ENCODE measurements around the gene PDGFA.

The PDGFA gene

DNA sequence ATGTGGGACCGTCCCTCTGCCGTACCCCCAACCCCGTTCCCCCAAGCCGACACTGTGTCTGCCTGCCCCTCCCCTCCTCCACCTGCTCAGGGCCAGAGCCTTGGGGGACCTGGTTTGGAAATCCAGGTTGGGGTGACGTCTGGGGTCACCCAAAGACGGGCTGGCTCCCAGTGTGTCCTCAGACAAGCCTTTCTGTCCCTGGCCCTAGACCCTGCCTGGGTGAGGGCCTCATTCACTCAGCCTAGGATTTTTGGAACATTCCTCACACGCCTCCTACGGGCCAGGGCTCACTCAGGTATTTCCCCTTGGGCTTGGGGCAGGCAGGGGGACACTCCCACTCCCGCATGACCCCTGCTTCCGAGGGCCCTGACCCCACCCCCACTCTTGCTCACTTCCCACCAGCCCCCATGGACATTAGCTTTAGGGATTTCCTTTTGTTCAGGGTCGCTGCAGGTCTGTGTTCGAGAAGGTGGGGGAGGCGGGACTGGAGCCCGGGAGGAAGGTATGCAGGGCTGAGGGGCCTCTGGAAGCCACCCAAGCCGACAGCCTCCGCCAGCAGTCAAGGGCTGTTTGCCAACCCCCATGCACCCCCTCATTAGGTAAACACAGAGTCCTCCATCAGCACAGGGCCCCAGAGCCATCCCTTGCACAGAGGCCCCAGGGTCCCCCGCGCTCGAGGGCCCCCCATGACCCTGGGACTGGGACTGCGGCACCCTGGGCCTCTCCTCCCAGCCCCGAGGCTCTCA lies 35.1 kb downstream of the PDGFA start:
- DNase-seq: no peak

GRCh38 chr7:483656-484355 lies 35.8 kb downstream of the PDGFA start:
- no peak for DNase-seq

DNA sequence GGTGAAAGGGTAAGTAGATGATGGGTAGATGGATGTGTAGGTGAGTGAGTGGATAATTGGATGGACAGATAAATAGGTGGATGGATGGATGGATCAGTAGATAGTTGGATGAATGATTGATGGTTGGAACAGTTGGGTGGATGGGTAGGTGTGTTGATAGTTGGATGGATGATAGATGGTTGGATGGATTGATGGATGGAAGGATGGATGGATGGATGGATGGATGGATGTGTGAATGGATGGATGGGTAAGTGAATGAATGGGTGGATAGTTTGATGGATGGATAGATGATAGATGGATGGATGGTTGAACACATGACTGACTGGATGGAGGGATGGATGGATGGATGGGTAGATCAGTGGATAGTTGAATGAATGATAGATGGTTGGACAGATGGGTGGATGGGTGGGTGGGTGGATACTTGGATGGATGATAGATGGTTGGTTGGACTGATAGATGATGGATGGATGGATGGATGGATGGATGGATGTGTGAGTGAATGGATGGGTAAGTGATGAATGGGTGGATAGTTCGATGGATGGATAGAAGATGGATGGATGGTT lies 37.0 kb downstream of the PDGFA start:
- no peak for DNase-seq

DNA sequence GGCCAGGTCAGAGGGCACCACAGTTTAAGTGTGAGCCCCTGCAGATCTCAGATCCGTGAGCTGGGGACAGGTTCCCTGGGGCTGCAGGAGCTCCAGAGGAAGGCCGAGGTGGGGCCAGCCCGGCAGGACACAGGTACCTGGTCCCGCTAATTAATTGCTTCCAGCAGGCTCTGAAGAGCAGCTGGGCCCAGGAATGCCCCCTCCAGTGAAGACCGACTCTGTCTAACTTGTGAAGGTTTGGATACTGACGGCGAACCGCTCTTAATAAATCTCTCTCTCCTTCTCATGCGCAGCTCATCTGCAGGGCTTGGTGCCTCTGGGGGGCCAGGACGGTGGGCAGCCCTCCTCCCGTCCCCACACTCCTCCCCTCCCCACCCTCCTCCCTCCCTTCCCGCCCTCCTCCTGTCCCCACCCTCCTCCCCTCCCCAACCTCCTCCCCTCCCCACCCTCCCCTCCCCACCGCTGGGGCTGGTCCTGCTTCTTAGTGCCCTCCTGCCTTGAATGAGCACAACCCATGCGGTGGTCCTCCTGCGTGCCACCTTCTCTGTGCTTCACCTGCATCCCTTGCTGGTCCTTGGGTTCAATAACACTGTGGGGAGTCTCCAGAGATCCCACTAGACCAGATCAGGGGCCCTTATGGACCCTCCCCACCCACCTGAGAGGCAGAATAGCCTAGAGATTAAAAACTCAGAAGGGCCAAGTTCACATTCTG lies 38.3 kb downstream of the PDGFA start:
- DNase-seq: no peak

DNA sequence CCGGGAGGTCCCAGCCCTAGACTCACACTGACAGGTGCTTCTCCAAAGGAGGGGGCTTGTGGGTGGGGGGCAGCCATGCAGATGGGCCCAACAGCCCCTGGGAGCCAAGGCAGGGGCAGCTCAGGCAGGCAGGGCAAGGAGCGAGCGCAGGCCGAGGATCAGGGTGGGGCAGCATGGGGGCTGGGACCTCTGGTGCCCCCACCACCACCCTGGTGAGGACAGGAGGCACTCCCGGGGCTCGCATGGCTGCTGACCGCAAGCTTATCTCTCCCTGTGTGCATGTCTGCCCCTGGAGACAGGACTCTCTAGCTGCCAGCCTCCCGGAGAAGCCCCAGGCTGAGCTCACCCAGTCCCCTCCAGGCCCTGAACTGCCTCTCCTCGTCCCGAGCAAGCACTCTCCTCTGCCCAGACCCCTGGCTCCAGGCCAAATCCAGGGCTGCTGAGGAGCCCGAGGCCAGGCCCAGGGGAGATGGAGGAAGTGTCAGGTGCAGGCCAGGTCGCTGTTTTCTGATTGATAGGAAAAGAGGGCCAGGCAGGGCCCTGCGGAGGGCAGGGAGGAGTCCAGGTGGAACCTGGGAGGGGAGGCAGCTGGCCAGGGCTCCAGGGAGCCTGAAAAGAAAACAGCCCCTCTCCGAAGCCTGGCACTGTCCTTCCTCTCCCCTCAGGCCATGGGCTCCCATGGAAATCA lies 39.0 kb downstream of the PDGFA start:
- DNase-seq: no peak

DNA sequence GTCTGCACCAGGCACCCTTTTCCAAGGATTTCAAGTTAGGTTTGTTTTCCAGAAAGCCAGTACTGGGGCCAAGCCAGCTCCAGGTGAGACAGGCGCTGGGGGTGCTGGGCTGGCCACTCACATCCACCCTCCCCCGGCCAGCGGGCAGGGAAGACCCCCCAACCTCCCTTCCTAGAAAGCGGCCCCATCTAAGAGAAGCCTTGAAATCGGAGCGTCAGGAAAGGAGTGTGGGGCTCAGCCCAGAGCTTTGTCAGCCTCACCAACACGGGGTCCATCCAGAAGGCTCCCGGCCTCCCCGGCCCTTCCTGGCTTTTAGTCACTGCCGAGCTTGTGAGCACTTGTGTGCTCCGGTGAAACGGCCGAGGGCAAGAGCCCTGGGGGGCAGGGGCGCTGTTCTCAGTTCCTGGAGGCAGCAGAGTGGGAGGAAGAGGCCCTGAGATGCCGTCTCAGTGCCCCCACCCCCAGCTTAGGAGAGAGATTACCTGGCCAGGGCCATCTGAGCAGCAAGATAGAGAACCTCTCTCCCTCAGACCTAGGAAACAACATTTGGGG lies 39.6 kb downstream of the PDGFA start:
- DNase-seq: no peak

- DNase-seq: no peak
Measured at GRCh38 chr7:479115-479947, 40.3 kb downstream of the PDGFA start.

GRCh38 chr7:477626-478220 lies 41.9 kb downstream of the PDGFA start:
- DNase-seq: no peak

GRCh38 chr7:476736-477360 lies 42.8 kb downstream of the PDGFA start:
- DNase-seq: no peak

- DNase-seq: no peak
Measured at GRCh38 chr7:475951-476441, 43.6 kb downstream of the PDGFA start.

DNA sequence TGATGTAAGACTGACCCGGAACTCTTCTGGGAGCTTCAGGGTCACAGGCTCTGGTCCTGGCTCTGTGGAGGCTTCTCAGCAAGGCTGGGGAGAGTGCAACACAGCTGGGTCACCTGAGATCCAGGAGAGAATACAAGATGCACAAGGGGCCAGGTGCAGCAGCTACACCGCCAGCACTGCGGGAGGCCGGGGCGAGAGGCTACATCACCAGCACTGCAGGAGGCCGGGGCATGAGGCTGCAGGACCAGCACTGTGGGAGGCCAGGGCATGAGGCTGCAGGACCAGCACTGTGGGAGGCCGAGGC lies 44.3 kb downstream of the PDGFA start:
- no peak for DNase-seq

GRCh38 chr7:474605-475424 lies 44.8 kb downstream of the PDGFA start:
- no peak for DNase-seq

GRCh38 chr7:473870-474604 lies 45.6 kb downstream of the PDGFA start:
- DNase-seq: no peak

DNA sequence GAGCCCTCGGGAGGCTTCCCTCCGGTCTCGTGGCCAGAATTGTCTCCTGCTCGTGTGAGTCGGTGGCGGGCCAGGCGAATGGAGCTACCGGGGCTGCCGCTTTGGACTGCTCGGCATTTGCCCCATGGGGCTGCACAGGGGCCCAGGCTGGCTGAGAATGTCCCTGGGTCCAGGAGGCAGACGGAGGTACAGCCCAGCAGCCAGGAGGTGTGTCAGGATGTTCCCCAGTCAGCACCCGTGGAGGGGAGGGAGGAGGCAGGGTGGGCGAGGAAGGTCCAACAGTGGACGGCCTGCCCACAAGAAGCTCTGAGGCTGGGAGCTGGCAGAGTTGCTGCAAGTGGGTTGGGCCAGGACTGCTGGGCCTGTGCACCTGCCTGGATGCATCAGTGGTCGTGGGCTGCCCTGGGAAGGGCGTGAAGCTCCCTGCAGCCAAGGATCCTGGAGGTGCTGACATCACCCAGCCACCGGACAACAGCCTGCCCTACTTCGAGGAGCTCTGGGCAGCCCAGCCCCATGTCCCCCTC lies 46.4 kb downstream of the PDGFA start:
- DNase-seq: no peak

DNA sequence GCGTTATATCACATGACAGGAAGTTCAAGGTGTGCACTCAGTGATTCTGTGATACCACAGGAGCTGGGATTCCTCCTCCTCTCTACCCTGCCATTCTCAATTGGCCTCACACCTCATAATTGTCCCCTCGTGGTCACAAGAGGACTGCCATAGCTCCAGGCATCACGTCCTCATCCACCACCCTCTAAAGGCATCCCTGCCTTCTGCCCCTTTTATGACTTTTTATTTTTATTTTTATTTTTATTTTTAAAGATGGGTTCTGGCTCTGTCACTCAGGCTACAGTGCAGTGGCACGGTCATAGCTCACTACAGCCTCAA lies 47.0 kb downstream of the PDGFA start:
- DNase-seq: no peak

DNA sequence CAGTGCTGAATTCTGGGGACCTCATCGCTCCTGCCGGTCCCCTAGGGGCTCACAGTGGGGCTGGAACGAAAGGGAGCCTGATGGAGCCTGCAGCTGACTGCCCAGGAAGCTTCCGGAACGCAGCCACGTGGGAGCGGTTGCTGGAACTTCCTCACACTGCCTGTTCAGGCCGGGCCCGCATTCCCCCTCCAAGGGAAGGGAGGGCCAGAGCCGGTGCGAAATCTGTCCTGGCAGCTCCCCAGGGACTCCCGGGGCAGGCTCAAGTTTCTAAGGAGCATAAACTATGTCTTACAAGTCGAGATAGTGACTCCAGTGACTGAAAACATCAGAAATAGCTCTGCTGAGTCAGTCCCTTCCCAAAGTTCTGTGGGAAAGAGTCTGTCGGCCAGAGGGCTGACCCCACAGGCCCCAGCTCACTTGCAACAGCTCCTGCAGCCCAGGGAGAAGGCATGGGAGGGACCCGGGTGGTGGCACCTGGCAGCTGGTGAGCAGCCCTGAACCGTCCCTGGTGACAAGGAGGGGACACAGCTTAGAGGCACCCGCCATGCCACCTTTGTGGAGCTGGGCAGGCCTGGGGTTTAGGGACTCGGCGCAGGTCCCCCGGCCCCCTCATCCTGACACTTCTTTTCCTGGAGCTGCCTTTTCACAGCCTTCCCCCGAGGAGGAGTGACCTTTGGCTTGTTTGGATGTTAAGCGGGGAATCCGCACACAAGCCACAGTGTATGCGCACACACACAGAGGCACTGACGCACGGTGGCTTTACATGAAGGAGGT lies 47.6 kb downstream of the PDGFA start:
- DNase-seq: no peak

- no peak for DNase-seq
Measured at GRCh38 chr7:471191-471865, 48.3 kb downstream of the PDGFA start.

- DNase-seq: no peak
Measured at GRCh38 chr7:469563-469961, 50.1 kb downstream of the PDGFA start.
